ENCODE measurements around the gene CALML3.

- TF ChIP-seq REST (IDR thresholded peaks at IDR 0.05; ENCODE audit: low read depth) (no peak), EP300 (IDR thresholded peaks at IDR 0.05; ENCODE audit: borderline replicate concordance) (no peak)
Measured at GRCh38 chr10:5565205-5565545, 40.4 kb downstream of the CALML3 start.

All from Ishikawa (cell line).